ENCODE measurements around the gene NEK9. TPM values are rescaled to one million over a fixed set of nuclear protein-coding genes. Genes with fewer than 3 reads are reported as not detected.

The NEK9 gene
- total and polyA plus RNA-seq, 8 donors = 12.5 to 225 (median 30.4) TPM

DNA sequence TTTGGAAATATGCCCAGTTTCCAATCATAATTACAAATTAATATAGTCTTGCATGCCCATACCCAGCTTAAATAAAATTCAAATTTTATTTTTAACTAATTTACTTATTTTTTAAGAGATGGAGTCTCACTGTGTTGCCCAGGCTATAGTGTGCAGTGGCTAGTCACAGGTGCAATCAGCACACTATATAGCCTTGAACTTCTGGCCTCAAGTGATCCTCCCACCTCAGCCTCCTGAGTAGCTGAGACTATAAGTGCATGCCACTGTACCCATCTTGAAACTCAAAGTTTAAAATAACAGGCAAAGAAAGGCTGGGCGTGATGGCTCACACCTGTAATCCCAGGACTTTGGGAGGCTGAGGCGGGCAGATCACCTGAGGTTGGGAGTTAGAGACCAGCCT, 85.9 kb downstream of the NEK9 start:
- TF ChIP-seq EP300 (IDR thresholded peaks at IDR 0.05) (no peak), POLR2A (IDR thresholded peaks at IDR 0.05) (no peak), POLR2AphosphoS5 (IDR thresholded peaks at IDR 0.05) (no peak)
- TF ChIP-seq, protein P1, sequence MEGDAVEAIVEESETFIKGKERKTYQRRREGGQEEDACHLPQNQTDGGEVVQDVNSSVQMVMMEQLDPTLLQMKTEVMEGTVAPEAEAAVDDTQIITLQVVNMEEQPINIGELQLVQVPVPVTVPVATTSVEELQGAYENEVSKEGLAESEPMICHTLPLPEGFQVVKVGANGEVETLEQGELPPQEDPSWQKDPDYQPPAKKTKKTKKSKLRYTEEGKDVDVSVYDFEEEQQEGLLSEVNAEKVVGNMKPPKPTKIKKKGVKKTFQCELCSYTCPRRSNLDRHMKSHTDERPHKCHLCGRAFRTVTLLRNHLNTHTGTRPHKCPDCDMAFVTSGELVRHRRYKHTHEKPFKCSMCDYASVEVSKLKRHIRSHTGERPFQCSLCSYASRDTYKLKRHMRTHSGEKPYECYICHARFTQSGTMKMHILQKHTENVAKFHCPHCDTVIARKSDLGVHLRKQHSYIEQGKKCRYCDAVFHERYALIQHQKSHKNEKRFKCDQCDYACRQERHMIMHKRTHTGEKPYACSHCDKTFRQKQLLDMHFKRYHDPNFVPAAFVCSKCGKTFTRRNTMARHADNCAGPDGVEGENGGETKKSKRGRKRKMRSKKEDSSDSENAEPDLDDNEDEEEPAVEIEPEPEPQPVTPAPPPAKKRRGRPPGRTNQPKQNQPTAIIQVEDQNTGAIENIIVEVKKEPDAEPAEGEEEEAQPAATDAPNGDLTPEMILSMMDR (IDR thresholded peaks at IDR 0.05) = no peak
- Histone ChIP-seq H3K4me1 (peaks cover 4 to 44% (median 31%) of the 10 kb centered on the region in 4 donors), H3K27me3 (no peaks in the 10 kb centered on the region), H3K36me3 (peaks cover 0 to 57% (median 38%) of the 10 kb centered on the region in 4 donors), H3K27ac (peak overlapping the region in 1 of 5 donors; percentile 10), H3K4me3 (no peak overlapping the region), H3K9me3 (no peaks in the 10 kb centered on the region)
- 94 to 100% (median 96%) methylated on average over 2 of the region's 2 CpGs for WGBS, 5 donors
- intact Hi-C loops (cut with DNase I; ENCODE audit: low total_unique reads) = no loop called here
- DNase-seq = no peak

DNA sequence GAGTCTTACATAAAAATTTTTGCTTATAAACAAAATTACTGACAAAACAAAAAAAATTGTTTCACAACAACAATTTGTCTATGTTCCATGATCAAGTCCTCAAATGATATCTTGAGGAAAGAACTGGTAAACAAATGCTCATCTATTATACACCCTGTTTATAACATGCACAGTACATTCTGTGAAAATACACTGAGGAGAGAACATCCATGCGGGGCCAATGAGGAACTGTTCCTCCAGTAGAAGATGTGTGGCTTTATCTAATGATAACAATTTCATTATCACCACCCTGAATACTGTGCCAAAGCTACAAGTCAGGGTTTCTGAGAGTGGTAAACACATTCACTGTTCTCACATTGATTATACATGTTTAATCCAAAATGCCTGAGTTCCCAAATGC, 86.3 kb downstream of the NEK9 start:
- TF ChIP-seq EP300 (IDR thresholded peaks at IDR 0.05) (no peak), POLR2AphosphoS5 (IDR thresholded peaks at IDR 0.05) (no peak), POLR2A (IDR thresholded peaks at IDR 0.05) (no peak)
- TF ChIP-seq, protein P1 (IDR thresholded peaks at IDR 0.05) = no peak
- peaks cover 4 to 40% (median 29%) of the 10 kb centered on the region in 4 donors for H3K4me1 ChIP-seq
- H3K4me3 ChIP-seq = no peak overlapping the region
- H3K27ac ChIP-seq = no peak overlapping the region
- WGBS, 5 donors = 60 to 76% (median 73%) methylated on average over 1 of the region's 1 CpG
- H3K36me3 ChIP-seq = peaks cover 0 to 62% (median 43%) of the 10 kb centered on the region in 4 donors
- no peaks in the 10 kb centered on the region for H3K27me3 ChIP-seq
- DNase-seq = no peak
- H3K9me3 ChIP-seq = no peaks in the 10 kb centered on the region
- intact Hi-C loops (cut with DNase I; ENCODE audit: low total_unique reads) = no loop called here

DNA sequence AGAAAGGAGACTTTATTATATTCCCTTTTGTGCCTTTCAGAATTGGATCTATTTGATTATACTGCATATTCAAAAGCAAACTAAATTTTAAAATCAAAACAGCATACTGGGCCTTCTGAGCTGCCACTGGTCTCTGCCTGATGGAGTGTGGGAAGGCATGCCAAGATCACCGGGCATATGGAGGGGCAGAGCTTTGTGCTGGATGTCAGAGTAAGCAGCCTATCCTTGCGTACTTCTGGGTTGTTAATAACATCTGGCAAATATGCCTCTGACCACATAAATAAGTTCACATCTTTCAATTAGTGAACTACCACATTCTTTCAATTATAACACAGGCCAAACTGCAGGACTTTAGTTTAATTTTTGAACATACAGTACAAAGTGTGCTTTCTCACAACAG, 93.9 kb downstream of the NEK9 start:
- Histone ChIP-seq H3K4me3 (no peak overlapping the region), H3K4me1 (no peaks in the 10 kb centered on the region), H3K27ac (no peak overlapping the region), H3K9me3 (no peaks in the 10 kb centered on the region), H3K36me3 (peaks cover 30 to 93% (median 89%) of the 10 kb centered on the region in 4 donors), H3K27me3 (no peaks in the 10 kb centered on the region)
- DNase-seq = no peak
- TF ChIP-seq POLR2AphosphoS5 (IDR thresholded peaks at IDR 0.05) = no peak
- TF ChIP-seq, protein P1 (IDR thresholded peaks at IDR 0.05) = no peak
- TF ChIP-seq POLR2A (IDR thresholded peaks at IDR 0.05) = no peak
- intact Hi-C loops (cut with DNase I; ENCODE audit: low total_unique reads) = no loop called here
- WGBS, 5 donors = 80 to 99% (median 91%) methylated on average over 2 of the region's 2 CpGs

DNA sequence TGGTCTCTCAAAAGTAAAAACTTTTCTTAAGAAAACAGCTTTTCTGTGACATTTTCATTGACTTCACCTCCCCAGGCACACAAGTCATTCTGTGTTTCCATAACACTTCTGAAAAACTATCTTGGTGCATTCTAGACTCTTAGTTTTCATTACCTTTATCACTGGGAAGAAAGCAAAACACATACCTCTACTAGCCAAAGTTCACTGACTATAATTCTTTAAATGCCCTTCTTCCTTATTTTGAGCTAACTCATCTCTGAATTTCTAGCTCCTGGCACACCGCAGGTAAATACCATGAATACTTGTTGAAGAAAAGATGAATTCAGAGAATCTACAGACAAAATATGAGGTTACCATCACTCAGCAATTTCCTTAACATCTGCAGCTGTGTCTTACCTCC, 96.7 kb downstream of the NEK9 start:
- Histone ChIP-seq H3K4me1 (no peaks in the 10 kb centered on the region), H3K27ac (no peak overlapping the region), H3K9me3 (no peaks in the 10 kb centered on the region), H3K27me3 (no peaks in the 10 kb centered on the region), H3K4me3 (no peak overlapping the region), H3K36me3 (peaks cover 30 to 84% (median 76%) of the 10 kb centered on the region in 4 donors)
- no peak for DNase-seq
- WGBS, 5 donors = 0% methylated on average over 1 of the region's 1 CpG
- TF ChIP-seq POLR2AphosphoS5 (IDR thresholded peaks at IDR 0.05) (no peak), EP300 (IDR thresholded peaks at IDR 0.05) (no peak)
- TF ChIP-seq, protein P1 (IDR thresholded peaks at IDR 0.05) = no peak
- intact Hi-C loops (cut with DNase I; ENCODE audit: low total_unique reads) = no loop called here

Small RNAs within 50 kb of the gene (small RNA-seq; reads per million reads assigned to genes)
- gene HIF1AP1 = 0 reads per million in 4 donors

Other genes with a start within 250 kb of the NEK9 start
- gene DLST, start 245.1 kb downstream of the NEK9 start, total RNA-seq = 100 to 1,000 TPM in 2 of 5 donors, 10 to 100 TPM in 3; 25.1 to 125 (median 88.5) TPM
- 10 to 100 TPM; 42.0 to 64.8 (median 45.9) TPM for gene DLST, start 245.1 kb downstream of the NEK9 start, polyA plus RNA-seq
- 1 to 10 TPM in 2 of 5 donors, not detected in 3; 1.3 to 2.0 TPM for gene RPS6KL1, start 203.8 kb downstream of the NEK9 start, total RNA-seq
- gene RPS6KL1, start 203.8 kb downstream of the NEK9 start, polyA plus RNA-seq = 1 to 10 TPM in 2 of 3 donors, under 1 TPM in 1; 0.92 to 2.5 (median 2.0) TPM
- 10 to 100 TPM in 1 of 5 donors, 1 to 10 TPM in 3, not detected in 1; 1.8 to 13.3 (median 8.1) TPM for gene PGF, start 171.5 kb downstream of the NEK9 start, total RNA-seq
- 1 to 10 TPM; 3.7 to 7.2 (median 4.8) TPM for gene PGF, start 171.5 kb downstream of the NEK9 start, polyA plus RNA-seq
- 100 to 1,000 TPM in 1 of 5 donors, 10 to 100 TPM in 3, 1 to 10 TPM in 1; 5.8 to 182 (median 23.7) TPM for gene EIF2B2, start 124.1 kb downstream of the NEK9 start, total RNA-seq
- gene EIF2B2, start 124.1 kb downstream of the NEK9 start, polyA plus RNA-seq = 10 to 100 TPM; 27.6 to 32.1 (median 29.1) TPM
- 10 to 100 TPM in 4 of 5 donors, 1 to 10 TPM in 1; 9.3 to 53.2 (median 36.8) TPM for gene MLH3, start 75.6 kb downstream of the NEK9 start, total RNA-seq
- gene MLH3, start 75.6 kb downstream of the NEK9 start, polyA plus RNA-seq = 10 to 100 TPM in 1 of 3 donors, 1 to 10 TPM in 2; 7.2 to 13.4 (median 8.3) TPM
- gene ACYP1, start 63.0 kb downstream of the NEK9 start, total RNA-seq = 10 to 100 TPM in 2 of 5 donors, 1 to 10 TPM in 1, not detected in 2; 7.9 to 27.7 (median 12.2) TPM
- gene ACYP1, start 63.0 kb downstream of the NEK9 start, polyA plus RNA-seq = 10 to 100 TPM in 2 of 3 donors, 1 to 10 TPM in 1; 9.3 to 30.1 (median 11.9) TPM
- gene ZC2HC1C, start 57.4 kb downstream of the NEK9 start, total RNA-seq = 10 to 100 TPM in 1 of 5 donors, 1 to 10 TPM in 1, under 1 TPM in 1, not detected in 2; 0.37 to 10.4 (median 5.9) TPM
- 1 to 10 TPM; 1.9 to 4.5 (median 3.7) TPM for gene ZC2HC1C, start 57.4 kb downstream of the NEK9 start, polyA plus RNA-seq
- gene TMED10, start 49.6 kb upstream of the NEK9 start, total RNA-seq = 100 to 1,000 TPM in 4 of 5 donors, 10 to 100 TPM in 1; 26.6 to 292 (median 140) TPM
- gene TMED10, start 49.6 kb upstream of the NEK9 start, polyA plus RNA-seq = 10 to 100 TPM; 48.4 to 71.7 (median 61.9) TPM
- 1,000 to 10,000 TPM in 1 of 5 donors, 100 to 1,000 TPM in 4; 134 to 1,274 (median 649) TPM for gene FOS, start 151.8 kb upstream of the NEK9 start, total RNA-seq
- gene FOS, start 151.8 kb upstream of the NEK9 start, polyA plus RNA-seq = 10 to 100 TPM; 62.2 to 82.0 (median 77.1) TPM